Omental fat pad (tissue), 4 donors: ENCODE data around the gene DCDC2C. TPM values are rescaled to one million over a fixed set of nuclear protein-coding genes. Genes with fewer than 3 reads are reported as not detected.
"Not testable (repeated sequence)": the region's sequence is repeated elsewhere in the genome, so short reads cannot be mapped to it uniquely, and the experiment has no call there.

ENCODE experiments used
- ATAC-seq: fragments of 150-250 bp; one replicate; pipeline ENCODE4 v1.9.1; 2016; ENCODE audit warnings: mild to moderate bottlenecking, moderate library complexity; ENCODE audit not compliant: low FRiP score
- DNase-seq: peaks from one replicate; pipeline ENCODE4 v3.0.0-alpha.2; 2019; ENCODE audit warnings: low spot score
- total RNA-seq, 4 donors: library from RNA; depleted of rRNA; stranded (reverse); fragments of >200 nt; gene quantifications; one replicate each; pipeline ENCODE4 v1.1.0, GENCODE V29; 2016
- TF ChIP-seq, protein P1 (sequence below), 3 donors: fragments of 450-650 bp; IDR thresholded peaks; one replicate each; pipeline ENCODE4 v1.5.1; 2016 to 2017; ENCODE audit warnings: antibody characterized with exemption in 3 of 3, mild to moderate bottlenecking in 3 of 3, moderate library complexity in 2 of 3

DCDC2C gene
- total RNA-seq, 4 donors from 2014 or later: 0.31 to 1.4 TPM; not detected in 2

DNA sequence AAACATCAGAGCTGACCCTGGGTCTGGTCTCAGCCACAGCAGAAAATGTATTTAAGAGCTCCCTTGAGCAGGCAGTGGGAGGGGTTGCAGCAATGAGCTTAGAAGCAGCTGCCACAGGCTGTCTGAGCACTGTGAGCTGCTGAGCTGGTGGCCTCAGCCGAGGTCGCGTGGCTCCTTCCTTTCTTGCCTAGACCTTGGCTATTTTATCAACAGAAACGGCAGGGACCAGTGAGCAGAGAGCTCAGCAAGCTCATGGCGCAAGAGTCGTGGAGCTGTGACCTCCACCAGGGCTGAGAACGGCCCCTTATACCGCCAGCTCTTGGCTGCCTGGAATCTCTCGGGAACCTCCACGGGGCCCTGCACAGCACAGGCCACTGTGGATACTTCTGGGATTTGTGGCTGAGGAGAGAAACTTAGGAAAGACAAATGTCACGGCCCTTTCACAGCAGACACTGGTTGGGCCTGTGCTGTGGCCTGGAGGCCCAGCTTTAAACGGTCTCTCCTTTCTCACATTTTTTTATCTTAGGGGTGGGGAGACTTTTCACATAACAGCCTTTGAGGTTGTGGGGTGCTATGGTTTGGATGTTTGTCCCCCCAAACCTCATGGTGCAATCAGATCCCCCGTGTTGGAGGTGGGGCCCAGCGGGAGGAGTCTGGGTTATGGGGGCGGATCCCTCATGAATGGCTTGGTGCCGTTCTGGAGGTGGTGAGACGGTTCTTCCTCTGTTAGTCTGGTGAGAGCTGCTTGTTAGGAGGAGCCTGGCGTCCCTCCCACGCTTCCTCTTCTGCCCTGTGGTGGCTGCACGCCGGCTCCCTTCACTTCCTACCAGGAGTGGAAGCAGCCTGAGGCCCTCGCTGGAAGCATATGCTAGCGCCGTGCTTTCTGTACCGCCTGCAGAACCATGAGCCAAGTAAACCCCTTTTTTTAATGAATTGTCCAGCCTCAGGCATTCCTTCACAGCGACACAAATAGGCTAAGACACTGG is 43.6 kb upstream of the DCDC2C start:
- ATAC-seq: no peak
- no peak for DNase-seq
- TF ChIP-seq, protein P1, sequence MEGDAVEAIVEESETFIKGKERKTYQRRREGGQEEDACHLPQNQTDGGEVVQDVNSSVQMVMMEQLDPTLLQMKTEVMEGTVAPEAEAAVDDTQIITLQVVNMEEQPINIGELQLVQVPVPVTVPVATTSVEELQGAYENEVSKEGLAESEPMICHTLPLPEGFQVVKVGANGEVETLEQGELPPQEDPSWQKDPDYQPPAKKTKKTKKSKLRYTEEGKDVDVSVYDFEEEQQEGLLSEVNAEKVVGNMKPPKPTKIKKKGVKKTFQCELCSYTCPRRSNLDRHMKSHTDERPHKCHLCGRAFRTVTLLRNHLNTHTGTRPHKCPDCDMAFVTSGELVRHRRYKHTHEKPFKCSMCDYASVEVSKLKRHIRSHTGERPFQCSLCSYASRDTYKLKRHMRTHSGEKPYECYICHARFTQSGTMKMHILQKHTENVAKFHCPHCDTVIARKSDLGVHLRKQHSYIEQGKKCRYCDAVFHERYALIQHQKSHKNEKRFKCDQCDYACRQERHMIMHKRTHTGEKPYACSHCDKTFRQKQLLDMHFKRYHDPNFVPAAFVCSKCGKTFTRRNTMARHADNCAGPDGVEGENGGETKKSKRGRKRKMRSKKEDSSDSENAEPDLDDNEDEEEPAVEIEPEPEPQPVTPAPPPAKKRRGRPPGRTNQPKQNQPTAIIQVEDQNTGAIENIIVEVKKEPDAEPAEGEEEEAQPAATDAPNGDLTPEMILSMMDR (IDR thresholded peaks at IDR 0.05): no peak

GRCh38 chr2:3660640-3661039 is 42.7 kb upstream of the DCDC2C start:
- DNase-seq, ATAC-seq: not testable (repeated sequence)

DNA sequence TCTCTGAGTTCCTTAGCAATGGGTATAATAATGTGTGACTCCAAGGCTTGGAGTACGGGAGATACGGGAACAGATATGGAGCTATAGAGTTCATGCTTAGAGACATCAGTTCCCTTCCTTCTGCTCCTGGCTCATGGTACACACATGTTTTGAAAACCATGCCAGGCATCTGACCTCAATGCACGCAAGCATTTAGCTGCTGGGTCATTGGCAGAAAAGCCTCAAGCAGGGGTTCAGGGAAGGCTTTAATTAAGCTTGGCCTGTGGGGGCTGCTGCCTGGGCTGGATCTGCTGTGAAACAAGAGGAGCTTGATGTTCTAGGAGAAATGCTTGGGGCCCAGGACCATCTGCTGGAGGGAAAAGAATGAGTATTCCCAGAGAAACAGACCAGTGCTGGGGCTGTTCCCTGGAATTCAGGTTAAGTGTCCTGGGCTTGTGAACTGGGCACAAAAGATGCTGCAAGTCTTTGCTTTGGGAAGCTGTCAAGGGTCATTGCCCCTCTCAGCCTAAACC is 42.2 kb upstream of the DCDC2C start:
- ATAC-seq: no peak
- no peak for DNase-seq
- TF ChIP-seq, protein P1 (IDR thresholded peaks at IDR 0.05): no peak

- ATAC-seq (no peak), DNase-seq (no peak)
- TF ChIP-seq, protein P1 (IDR thresholded peaks at IDR 0.05): no peak
Observed at GRCh38 chr2:3662239-3662638, 41.1 kb upstream of the DCDC2C start.

DNA sequence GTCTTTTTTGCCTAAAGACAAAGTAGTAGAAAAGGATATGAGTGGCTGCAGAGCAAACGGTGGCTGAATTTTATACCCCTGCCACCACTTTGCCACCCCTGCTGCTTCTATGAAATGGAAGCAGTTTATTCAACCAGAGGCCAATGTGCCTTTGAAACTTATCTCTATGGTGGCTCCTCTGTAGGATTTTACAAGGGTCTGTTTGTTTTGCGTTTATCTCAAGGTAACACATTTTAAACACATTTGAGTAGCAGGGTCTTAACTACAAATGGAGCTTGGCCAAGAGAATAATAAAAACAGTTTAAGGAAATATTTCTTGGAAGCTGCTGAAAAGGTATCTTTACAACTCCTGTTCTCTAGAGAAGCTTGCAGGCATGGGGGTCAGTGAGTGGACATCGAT is 39.3 kb upstream of the DCDC2C start:
- no peak for ATAC-seq
- DNase-seq: no peak
- TF ChIP-seq, protein P1 (IDR thresholded peaks at IDR 0.05): no peak

DNA sequence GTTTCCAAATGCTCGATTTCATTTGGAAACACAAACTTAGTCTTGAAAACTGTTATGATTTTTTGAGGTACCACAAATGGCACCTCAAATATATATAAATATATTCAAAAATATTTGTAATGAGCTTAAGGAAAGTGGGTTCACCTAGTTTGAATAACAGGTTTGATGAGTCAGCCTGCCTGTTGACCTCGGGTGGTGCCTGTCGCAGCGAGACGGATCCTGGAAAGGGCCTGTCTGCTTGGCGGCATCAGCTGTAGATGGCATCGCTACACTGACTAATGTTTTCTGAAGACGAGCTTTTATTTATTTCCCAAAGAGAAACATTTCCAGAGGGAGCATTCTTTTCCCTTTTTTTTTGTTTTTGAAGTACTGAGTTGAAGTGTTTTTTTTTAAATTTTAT is 38.5 kb upstream of the DCDC2C start:
- DNase-seq: no peak
- TF ChIP-seq, protein P1 (IDR thresholded peaks at IDR 0.05): no peak
- ATAC-seq: no peak

- no peak for ATAC-seq
- DNase-seq: no peak
- TF ChIP-seq, protein P1 (IDR thresholded peaks at IDR 0.05): no peak
Observed at GRCh38 chr2:3665886-3666612, 37.3 kb upstream of the DCDC2C start.
